ENCODE measurements around the gene CCNI2.
"Not testable (repeated sequence)": the region's sequence is repeated elsewhere in the genome, so short reads cannot be mapped to it uniquely, and the experiment has no call there.

The CCNI2 gene

GRCh38 chr5:132790201-132790865 is 43.1 kb downstream of the CCNI2 start:
- TF ChIP-seq GATA1 (IDR thresholded peaks at IDR 0.05; ENCODE audit: low read depth, low read length) = no peak
- TF ChIP-seq POLR2A (IDR thresholded peaks at IDR 0.05; ENCODE audit: low read length) = no peak
- DNase-seq = peak; percentile 24 to 67

GRCh38 chr5:132791026-132791425 is 43.8 kb downstream of the CCNI2 start:
- no peak for DNase-seq
- no peak for TF ChIP-seq POLR2A (IDR thresholded peaks at IDR 0.05; ENCODE audit: low read length)

GRCh38 chr5:132797651-132798050 is 50.4 kb downstream of the CCNI2 start:
- no peak for DNase-seq
- TF ChIP-seq POLR2A (IDR thresholded peaks at IDR 0.05; ENCODE audit: low read length) = no peak
- no peak for TF ChIP-seq GATA1 (IDR thresholded peaks at IDR 0.05; ENCODE audit: low read depth, low read length)

- DNase-seq = no peak
- TF ChIP-seq POLR2A (IDR thresholded peaks at IDR 0.05; ENCODE audit: low read length) (no peak), GATA1 (IDR thresholded peaks at IDR 0.05; ENCODE audit: low read depth, low read length) (no peak)
Observed at GRCh38 chr5:132799392-132799791, 52.2 kb downstream of the CCNI2 start.

- TF ChIP-seq GATA1 (IDR thresholded peaks at IDR 0.05; ENCODE audit: low read depth, low read length) (no peak), POLR2A (IDR thresholded peaks at IDR 0.05; ENCODE audit: low read length) (no peak)
Observed at GRCh38 chr5:132800545-132800944, 53.3 kb downstream of the CCNI2 start.

GRCh38 chr5:132802044-132802684 is 54.9 kb downstream of the CCNI2 start:
- DNase-seq = no peak
- no peak for TF ChIP-seq GATA1 (IDR thresholded peaks at IDR 0.05; ENCODE audit: low read depth, low read length)
- no peak for TF ChIP-seq POLR2A (IDR thresholded peaks at IDR 0.05; ENCODE audit: low read length)

More at GRCh38 chr5:132800545-132800944, 53.3 kb downstream of the CCNI2 start:
- DNase-seq = no peak

GRCh38 chr5:132802685-132803066 is 55.5 kb downstream of the CCNI2 start:
- not testable (repeated sequence) for DNase-seq
